ENCODE measurements around the gene RNASET2. TPM values are rescaled to one million over a fixed set of nuclear protein-coding genes. Genes with fewer than 3 reads are reported as not detected.
"Not testable (repeated sequence)": the region's sequence is repeated elsewhere in the genome, so short reads cannot be mapped to it uniquely, and the experiment has no call there.

The RNASET2 gene
- polyA plus RNA-seq, 3 donors: 432 to 562 (median 493) TPM

DNA sequence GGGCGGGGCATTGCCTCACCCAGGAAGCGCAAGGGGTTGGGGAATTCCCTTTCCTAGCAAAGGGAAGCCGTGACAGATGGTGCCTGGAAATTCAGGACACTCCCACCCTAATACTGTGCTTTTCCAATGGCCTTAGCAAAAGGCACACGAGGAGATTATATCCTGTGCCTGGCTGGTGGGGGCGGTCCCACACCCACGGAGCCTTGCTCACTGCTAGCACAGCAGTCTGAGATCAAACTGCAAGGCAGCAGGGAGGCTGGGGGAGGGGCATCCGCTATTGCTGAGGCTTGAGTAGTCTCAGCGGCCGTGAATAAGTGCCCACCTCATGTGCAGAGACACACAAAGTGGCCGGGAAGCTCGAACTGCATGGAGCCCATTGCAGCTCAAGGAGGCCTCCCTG is 71.4 kb downstream of the RNASET2 start:
- WGBS (ENCODE audit: insufficient coverage): 88% methylated on average over 9 of the region's 11 CpGs
- peaks cover 2 to 16% of the 10 kb centered on the region in 2 donors for H3K36me3 Mint-ChIP-seq

DNA sequence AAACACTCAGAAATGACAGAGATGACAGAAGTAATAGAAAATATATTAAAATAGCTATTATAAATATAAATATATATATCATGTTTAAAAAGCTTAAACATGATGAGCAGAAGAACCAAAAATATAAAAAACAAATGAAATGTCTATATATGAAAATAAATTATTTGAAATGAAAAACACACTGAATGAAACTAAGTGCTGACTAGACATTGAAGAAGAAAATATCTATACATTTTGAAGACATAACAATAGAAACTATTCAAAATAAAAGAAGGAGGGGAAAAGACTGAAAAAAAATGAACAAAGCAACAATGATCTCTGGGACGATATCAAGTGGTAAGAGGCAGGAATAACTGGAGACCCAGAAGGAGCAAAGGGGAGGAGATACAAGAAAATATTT is 76.8 kb downstream of the RNASET2 start:
- Histone ChIP-seq H3K79me2 (ENCODE audit: insufficient read depth, low read length) (no peaks in the 10 kb centered on the region), H3K4me2 (replicated peaks; ENCODE audit: extremely low read depth, low read length, poor library complexity, severe bottlenecking) (no peak overlapping the region), H3K4me3 (replicated peaks in 1 of 3; ENCODE audit: low read depth in 2 of 3, low read length in 3 of 3) (no peak overlapping the region), H2AFZ (ENCODE audit: insufficient read depth, low read depth, low read length, poor library complexity, severe bottlenecking) (no peak overlapping the region), H3K27ac (ENCODE audit: low read depth in 1 of 2, low read length in 2 of 2) (no peak overlapping the region), H3K9ac (ENCODE audit: insufficient read depth, low read length, poor library complexity, severe bottlenecking) (no peak overlapping the region), H3K27me3 (ENCODE audit: control insufficient read depth in 2 of 2, insufficient read depth in 2 of 2, low read length in 2 of 2) (no peaks in the 10 kb centered on the region), H3K9me3 (replicated peaks in 1 of 2; ENCODE audit: control insufficient read depth in 1 of 2, insufficient read depth in 1 of 2, low read length in 2 of 2) (no peaks in the 10 kb centered on the region), H3K36me3 (replicated peaks in 1 of 2; ENCODE audit: control insufficient read depth in 1 of 2, insufficient read depth in 2 of 2, low read length in 2 of 2) (no peaks in the 10 kb centered on the region), H3K4me1 (ENCODE audit: control insufficient read depth in 1 of 2, insufficient read depth in 2 of 2, low read length in 2 of 2) (no peaks in the 10 kb centered on the region), H4K20me1 (ENCODE audit: insufficient read depth, low read length) (no peaks in the 10 kb centered on the region)
- Mint-ChIP-seq H3K4me1 (no peaks in the 10 kb centered on the region), H3K9me3 (peaks cover 0 to 11% (median 2%) of the 10 kb centered on the region in 7 donors), H3K36me3 (peaks cover 8% of the 10 kb centered on the region in 2 donors), H3K4me3 (no peak overlapping the region), H3K27me3 (ENCODE audit: low read depth in 3 of 3) (peaks cover 0 to 6% (median 0%) of the 10 kb centered on the region in 3 donors), H3K27ac (peak overlapping the region in 1 of 7 donors; percentile 46)
- TF ChIP-seq, protein P1, sequence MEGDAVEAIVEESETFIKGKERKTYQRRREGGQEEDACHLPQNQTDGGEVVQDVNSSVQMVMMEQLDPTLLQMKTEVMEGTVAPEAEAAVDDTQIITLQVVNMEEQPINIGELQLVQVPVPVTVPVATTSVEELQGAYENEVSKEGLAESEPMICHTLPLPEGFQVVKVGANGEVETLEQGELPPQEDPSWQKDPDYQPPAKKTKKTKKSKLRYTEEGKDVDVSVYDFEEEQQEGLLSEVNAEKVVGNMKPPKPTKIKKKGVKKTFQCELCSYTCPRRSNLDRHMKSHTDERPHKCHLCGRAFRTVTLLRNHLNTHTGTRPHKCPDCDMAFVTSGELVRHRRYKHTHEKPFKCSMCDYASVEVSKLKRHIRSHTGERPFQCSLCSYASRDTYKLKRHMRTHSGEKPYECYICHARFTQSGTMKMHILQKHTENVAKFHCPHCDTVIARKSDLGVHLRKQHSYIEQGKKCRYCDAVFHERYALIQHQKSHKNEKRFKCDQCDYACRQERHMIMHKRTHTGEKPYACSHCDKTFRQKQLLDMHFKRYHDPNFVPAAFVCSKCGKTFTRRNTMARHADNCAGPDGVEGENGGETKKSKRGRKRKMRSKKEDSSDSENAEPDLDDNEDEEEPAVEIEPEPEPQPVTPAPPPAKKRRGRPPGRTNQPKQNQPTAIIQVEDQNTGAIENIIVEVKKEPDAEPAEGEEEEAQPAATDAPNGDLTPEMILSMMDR (IDR thresholded peaks at IDR 0.05): no peak
- intact Hi-C loops (cut with micrococcal nuclease): no loop called here
- WGBS (ENCODE audit: insufficient coverage): no CpG with 5 or more reads among the region's 1 CpG
- no peak for DNase-seq

More for the DNA sequence above, 71.4 kb downstream of the RNASET2 start:
- H3K27me3 Mint-ChIP-seq (ENCODE audit: low read depth in 3 of 3); H3K9me3 ChIP-seq (replicated peaks in 1 of 2; ENCODE audit: control insufficient read depth in 1 of 2, insufficient read depth in 1 of 2, low read length in 2 of 2); intact Hi-C loops (cut with micrococcal nuclease); DNase-seq; H2AFZ ChIP-seq (ENCODE audit: insufficient read depth, low read depth, low read length, poor library complexity, severe bottlenecking); H3K4me1 ChIP-seq (ENCODE audit: control insufficient read depth in 1 of 2, insufficient read depth in 2 of 2, low read length in 2 of 2); H3K27me3 ChIP-seq (ENCODE audit: control insufficient read depth in 2 of 2, insufficient read depth in 2 of 2, low read length in 2 of 2); H3K4me3 Mint-ChIP-seq; H3K79me2 ChIP-seq (ENCODE audit: insufficient read depth, low read length); H3K4me2 ChIP-seq (replicated peaks; ENCODE audit: extremely low read depth, low read length, poor library complexity, severe bottlenecking); H3K4me3 ChIP-seq (replicated peaks in 1 of 3; ENCODE audit: low read depth in 2 of 3, low read length in 3 of 3); H3K9ac ChIP-seq (ENCODE audit: insufficient read depth, low read length, poor library complexity, severe bottlenecking); H3K4me1 Mint-ChIP-seq; H3K27ac Mint-ChIP-seq; H3K36me3 ChIP-seq (replicated peaks in 1 of 2; ENCODE audit: control insufficient read depth in 1 of 2, insufficient read depth in 2 of 2, low read length in 2 of 2); H3K27ac ChIP-seq (ENCODE audit: low read depth in 1 of 2, low read length in 2 of 2); H4K20me1 ChIP-seq (ENCODE audit: insufficient read depth, low read length): not testable (repeated sequence)
- H3K9me3 Mint-ChIP-seq: peaks cover 12 to 34% (median 18%) of the 10 kb centered on the region in 7 donors

Small RNA genes lying within 50 kb of the gene (small RNA-seq; reads per million reads assigned to genes)
- gene MIR3939 (ENCODE audit: insufficient read length, low read depth): not detected

Other genes with a start within 250 kb of the RNASET2 start
- 1 to 10 TPM; 3.8 to 7.1 (median 6.4) TPM for gene CEP43, start 42.8 kb upstream of the RNASET2 start, polyA plus RNA-seq
- gene CCR6, start 166.5 kb upstream of the RNASET2 start, polyA plus RNA-seq: under 1 TPM in 2 of 3 donors, not detected in 1; 0.07 to 0.43 TPM
- gene GPR31, start 201.4 kb upstream of the RNASET2 start, polyA plus RNA-seq: not detected

Data from CD14-positive monocyte (primary cell).